Breast epithelium (tissue), 4 donors: Measurements from ENCODE around the gene XPC. TPM values are rescaled to one million over a fixed set of nuclear protein-coding genes. Genes with fewer than 3 reads are reported as not detected.

ENCODE experiments used
- DNase-seq, 2 donors: peaks; one replicate each; pipeline ENCODE4 v3.0.0-alpha.2; 2019; ENCODE audit warnings: low spot score in 2 of 2
- H3K27ac ChIP-seq, 2 donors: fragments of 200-600 bp; sonication (generic) in 1 of 2; one replicate each; pipeline ENCODE4 v1.5.1; 2016 to 2019; ENCODE audit warnings: mild to moderate bottlenecking in 1 of 2
- H3K27me3 ChIP-seq, 2 donors: fragments of 200-600 bp; sonication (generic) in 1 of 2; one replicate each; pipeline versions ENCODE4 v1.5.1 to v1.6.0; 2017 to 2019; ENCODE audit warnings: control low read depth in 1 of 2, mild to moderate bottlenecking in 1 of 2
- H3K36me3 ChIP-seq: fragments of 200-600 bp; one replicate; pipeline ENCODE4 v1.5.1; 2019
- H3K4me1 ChIP-seq, 2 donors: fragments of 200-600 bp; sonication (generic); one replicate each; pipeline ENCODE4 v1.5.1; 2016 to 2019; ENCODE audit warnings: control low read depth in 1 of 2
- H3K4me3 ChIP-seq, 3 donors: fragments of 200-600 bp; sonication (generic); 1 replicate in 2 of 3; 2 replicates in 1 of 3; pipeline ENCODE4 v1.5.1; 2016 to 2019; ENCODE audit warnings: mild to moderate bottlenecking in 3 of 3, moderate library complexity in 2 of 3
- H3K9me3 ChIP-seq, 2 donors: fragments of 200-600 bp; sonication (generic) in 1 of 2; one replicate each; pipeline ENCODE4 v1.5.1; 2016 to 2019; ENCODE audit warnings: control low read depth in 1 of 2
- CTCF ChIP-seq, 3 donors: fragments of 450-650 bp; IDR thresholded peaks; one replicate each; pipeline ENCODE4 v1.5.1; 2016 to 2017; ENCODE audit warnings: antibody characterized with exemption in 3 of 3, mild to moderate bottlenecking in 3 of 3, moderate library complexity in 3 of 3
- POLR2A ChIP-seq: fragments of 450-650 bp; IDR thresholded peaks from one replicate; pipeline ENCODE4 v1.6.1; 2016; ENCODE audit warnings: antibody characterized with exemption, mild to moderate bottlenecking, moderate library complexity
- POLR2AphosphoS5 ChIP-seq, 3 donors: sonication (generic); formaldehyde crosslinking; IDR thresholded peaks; one replicate each; pipeline ENCODE4 v1.6.1; 2017; ENCODE audit warnings: antibody characterized with exemption in 3 of 3
- intact Hi-C: fragments of 100-400 bp; cut with DNase I; formaldehyde crosslinking; loops from one replicate; pipeline ENCODE4 v1.15.1; 2023; ENCODE audit warnings: low total_unique reads
- total RNA-seq, 3 donors: library from RNA; depleted of rRNA; stranded (reverse); fragments of >200 nt; gene quantifications; one replicate each; pipeline ENCODE4 v1.1.0, GENCODE V29; 2016

Gene XPC
- total RNA-seq, 3 donors from 2014 or later, result 57.4 to 74.2 (median 61.3) TPM

GRCh38 chr3:14152233-14152962 is 26.0 kb downstream of the XPC start:
- Histone ChIP-seq H3K27me3 (no peaks in the 10 kb centered on the region), H3K4me3 (no peak overlapping the region), H3K9me3 (no peaks in the 10 kb centered on the region), H3K27ac (no peak overlapping the region), H3K4me1 (no peaks in the 10 kb centered on the region), H3K36me3 (no peaks in the 10 kb centered on the region)
- TF ChIP-seq POLR2A (no peak), CTCF (IDR thresholded peaks at IDR 0.05) (no peak), POLR2AphosphoS5 (IDR thresholded peaks at IDR 0.05) (no peak)
- no peak for DNase-seq
- intact Hi-C loops, result no loop called here

GRCh38 chr3:14151471-14152083 is 26.8 kb downstream of the XPC start:
- DNase-seq, result no peak

GRCh38 chr3:14150491-14151230 is 27.7 kb downstream of the XPC start:
- Histone ChIP-seq H3K27ac (no peak overlapping the region), H3K36me3 (no peaks in the 10 kb centered on the region), H3K27me3 (no peaks in the 10 kb centered on the region), H3K9me3 (no peaks in the 10 kb centered on the region), H3K4me1 (peaks cover under 1 to 2% of the 10 kb centered on the region in 2 donors), H3K4me3 (no peak overlapping the region)
- intact Hi-C loops, result no loop called here
- TF ChIP-seq POLR2AphosphoS5 (IDR thresholded peaks at IDR 0.05), result no peak
- TF ChIP-seq CTCF (IDR thresholded peaks at IDR 0.05), result no peak
- no peak for TF ChIP-seq POLR2A
- no peak for DNase-seq

More at GRCh38 chr3:14151471-14152083, 26.8 kb downstream of the XPC start:
- H3K36me3 ChIP-seq, result no peaks in the 10 kb centered on the region
- no peak for TF ChIP-seq CTCF (IDR thresholded peaks at IDR 0.05)
- no peak for TF ChIP-seq POLR2AphosphoS5 (IDR thresholded peaks at IDR 0.05)
- TF ChIP-seq POLR2A, result no peak
- no peak overlapping the region for H3K27ac ChIP-seq
- no peaks in the 10 kb centered on the region for H3K27me3 ChIP-seq
- H3K4me3 ChIP-seq, result no peak overlapping the region
- intact Hi-C loops, result no loop called here
- H3K4me1 ChIP-seq, result no peaks in the 10 kb centered on the region
- no peaks in the 10 kb centered on the region for H3K9me3 ChIP-seq

- Histone ChIP-seq H3K36me3 (no peaks in the 10 kb centered on the region), H3K27me3 (no peaks in the 10 kb centered on the region), H3K4me3 (no peak overlapping the region), H3K4me1 (peaks cover 6 to 8% of the 10 kb centered on the region in 2 donors), H3K27ac (peak overlapping the region in 1 of 2 donors; percentile 11), H3K9me3 (no peaks in the 10 kb centered on the region)
- intact Hi-C loops, result no loop called here
- no peak for TF ChIP-seq POLR2AphosphoS5 (IDR thresholded peaks at IDR 0.05)
- TF ChIP-seq POLR2A, result no peak
- no peak for TF ChIP-seq CTCF (IDR thresholded peaks at IDR 0.05)
- DNase-seq, result no peak
These were observed 28.3 kb downstream of the XPC start for GRCh38 chr3:14150078-14150477.
